Suprapubic skin (tissue), 3 donors: ENCODE data around the gene JSRP1.

Experiments used
- CTCF ChIP-seq, 2 donors: fragments of 200-600 bp in 1 of 2; fragments of 450-650 bp in 1 of 2; sonication (generic) in 1 of 2; IDR thresholded peaks; one replicate each; pipeline ENCODE4 v1.5.1; 2016 to 2019; ENCODE audit warnings: antibody characterized with exemption in 2 of 2, mild to moderate bottlenecking in 1 of 2, moderate library complexity in 1 of 2
- POLR2A ChIP-seq, 2 donors: fragments of 450-650 bp; IDR thresholded peaks; one replicate each; pipeline ENCODE4 v1.6.1; 2017; ENCODE audit warnings: antibody characterized with exemption in 2 of 2, mild to moderate bottlenecking in 2 of 2, moderate library complexity in 2 of 2

GRCh38 chr19:2202366-2202765, 53.9 kb downstream of the JSRP1 start:
- TF ChIP-seq CTCF (IDR thresholded peaks at IDR 0.05) (no peak), POLR2A (IDR thresholded peaks at IDR 0.05) (no peak)
